NCI-H1048 (cell line): ENCODE results near the gene NPFFR1.
"Not testable (repeated sequence)": the region's sequence is repeated elsewhere in the genome, so short reads cannot be mapped to it uniquely, and the experiment has no call there.

ENCODE experiments used
- DNase-seq: peaks from one replicate; lab custom pipeline; 2025; lab: John Stamatoyannopoulos, UW

NPFFR1 gene

GRCh38 chr10:70222811-70223447 is 60.9 kb downstream of the NPFFR1 start:
- DNase-seq, result not testable (repeated sequence)

- DNase-seq, result no peak
Observed at GRCh38 chr10:70222340-70222794, 61.4 kb downstream of the NPFFR1 start.

- no peak for DNase-seq
Observed at GRCh38 chr10:70221030-70221429, 62.8 kb downstream of the NPFFR1 start.

DNA sequence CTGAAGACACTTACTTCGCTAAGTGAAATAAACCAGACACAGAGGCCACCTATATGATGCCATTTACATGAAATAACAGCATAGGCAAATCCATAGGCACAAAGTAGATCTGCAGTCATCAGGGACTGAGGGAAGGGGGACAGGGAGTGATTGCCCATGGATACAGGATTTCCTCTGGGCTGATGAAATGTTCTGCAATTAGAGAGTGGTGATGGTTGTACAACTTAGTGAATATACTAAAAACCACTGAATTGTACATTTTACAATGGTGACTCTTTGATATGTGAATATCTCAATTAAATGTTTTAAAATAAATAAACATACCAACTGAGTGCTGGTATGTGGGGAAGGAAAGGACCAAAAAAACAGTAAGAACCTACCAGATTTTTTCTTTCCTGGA is 70.9 kb downstream of the NPFFR1 start:
- DNase-seq, result no peak

DNA sequence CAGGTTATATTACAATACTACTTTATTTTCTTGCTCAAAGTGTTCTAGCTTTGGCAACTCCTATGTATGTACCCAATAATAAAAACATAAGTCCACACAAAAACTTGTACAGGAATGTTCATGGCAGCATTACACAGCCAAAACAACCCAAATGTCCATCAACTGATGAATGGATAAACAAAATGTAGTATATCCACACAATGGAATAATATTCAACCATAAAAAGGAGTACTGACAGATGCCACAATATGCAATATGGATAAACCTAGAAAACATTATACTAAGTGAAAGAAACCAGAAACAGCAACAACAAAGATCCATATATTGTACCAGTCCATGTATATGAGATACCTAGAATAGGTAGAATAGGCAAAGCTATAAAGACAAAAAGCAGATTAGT is 71.5 kb downstream of the NPFFR1 start:
- DNase-seq, result no peak

DNA sequence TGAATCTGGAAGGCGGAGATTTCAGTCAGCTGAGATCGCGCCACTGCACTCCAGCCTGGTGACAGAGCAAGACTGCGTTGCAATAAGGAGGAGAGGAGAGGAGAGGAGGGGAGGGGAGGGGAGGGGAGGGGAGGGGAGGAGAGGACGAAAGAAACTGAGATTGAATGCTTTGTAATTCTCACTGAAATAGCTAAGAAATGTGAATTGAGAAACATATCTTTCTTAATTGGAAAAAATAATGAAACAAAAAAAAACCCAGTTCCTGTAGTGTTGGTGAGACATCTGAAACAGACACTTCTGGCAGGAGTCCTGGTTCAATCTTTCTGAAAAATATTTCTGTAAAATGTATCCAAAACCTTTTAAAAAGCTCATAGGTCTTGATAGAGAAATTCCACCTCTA is 77.0 kb downstream of the NPFFR1 start:
- no peak for DNase-seq

- no peak for DNase-seq
Observed at GRCh38 chr10:70201105-70201504, 82.7 kb downstream of the NPFFR1 start.

DNA sequence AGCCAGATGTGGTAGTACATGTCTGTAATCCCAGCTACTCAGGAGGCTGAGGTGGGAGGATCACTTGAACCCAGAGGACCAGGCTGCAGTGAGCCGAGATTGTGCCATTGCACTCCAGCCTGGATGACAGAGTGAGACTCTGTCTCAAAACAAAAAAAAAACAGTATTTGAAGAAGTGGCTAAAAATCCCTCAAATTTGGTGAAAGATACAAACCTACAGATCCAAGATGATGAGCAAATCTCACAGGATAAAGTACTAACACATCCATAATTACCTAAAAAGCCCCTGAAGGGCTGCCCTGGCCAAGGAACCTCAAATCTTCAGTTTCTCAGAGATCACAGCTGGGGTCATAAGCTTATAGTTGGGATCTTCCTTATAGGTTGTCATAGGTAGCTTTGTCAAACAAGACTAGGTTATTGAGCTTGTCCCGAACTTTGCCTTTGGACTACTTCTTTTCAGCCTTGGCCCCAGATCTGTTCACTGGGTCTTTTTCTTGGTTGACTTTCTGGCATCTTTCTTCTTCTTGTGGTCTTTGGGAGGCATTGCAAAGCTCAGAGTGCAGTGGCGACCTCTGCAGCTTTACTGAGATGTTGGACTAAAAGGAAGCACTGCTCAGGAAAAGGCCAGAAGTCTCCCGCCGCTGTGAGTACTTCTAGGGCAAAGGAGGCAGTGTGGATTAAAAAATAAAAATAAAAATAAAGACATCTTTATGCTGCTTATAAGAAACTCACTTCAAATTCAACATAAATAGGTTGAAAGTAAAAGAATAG is 84.9 kb downstream of the NPFFR1 start:
- no peak for DNase-seq
